ENCODE data around the gene LRRC4.

Gene LRRC4

GRCh38 chr7:128024151-128024550 lies 7.1 kb downstream of the LRRC4 start:
- DNase-seq (ENCODE audit: low spot score), result no peak

GRCh38 chr7:128022631-128023532 lies 8.4 kb downstream of the LRRC4 start:
- in situ Hi-C loops (cut with MboI; ENCODE audit: low pct_unique_long_range_greater_than_20kb, low sequenced_read_pairs, unreplicated experiment), result no loop called here
- DNase-seq (ENCODE audit: low spot score), result no peak
- TF ChIP-seq CTCF (IDR thresholded peaks at IDR 0.05; ENCODE audit: extremely low read depth, insufficient read depth, missing control alignments), result no peak

More at GRCh38 chr7:128024151-128024550, 7.1 kb downstream of the LRRC4 start:
- TF ChIP-seq CTCF (IDR thresholded peaks at IDR 0.05; ENCODE audit: extremely low read depth, insufficient read depth, missing control alignments), result no peak
- in situ Hi-C loops (cut with MboI; ENCODE audit: low pct_unique_long_range_greater_than_20kb, low sequenced_read_pairs, unreplicated experiment), result no loop called here

- no peak for DNase-seq (ENCODE audit: low spot score)
- in situ Hi-C loops (cut with MboI; ENCODE audit: low pct_unique_long_range_greater_than_20kb, low sequenced_read_pairs, unreplicated experiment), result no loop called here
- no peak for TF ChIP-seq CTCF (IDR thresholded peaks at IDR 0.05; ENCODE audit: extremely low read depth, insufficient read depth, missing control alignments)
These were observed 9.9 kb downstream of the LRRC4 start for GRCh38 chr7:128021366-128021765.

- no peak for DNase-seq (ENCODE audit: low spot score)
- peak; percentile 47 for TF ChIP-seq CTCF (IDR thresholded peaks at IDR 0.05; ENCODE audit: extremely low read depth, insufficient read depth, missing control alignments)
- in situ Hi-C loops (cut with MboI; ENCODE audit: low pct_unique_long_range_greater_than_20kb, low sequenced_read_pairs, unreplicated experiment), result no loop called here
These were observed 11.1 kb downstream of the LRRC4 start for GRCh38 chr7:128020159-128020558.

GRCh38 chr7:128019288-128019687 lies 11.9 kb downstream of the LRRC4 start:
- in situ Hi-C loops (cut with MboI; ENCODE audit: low pct_unique_long_range_greater_than_20kb, low sequenced_read_pairs, unreplicated experiment), result no loop called here
- TF ChIP-seq CTCF (IDR thresholded peaks at IDR 0.05; ENCODE audit: extremely low read depth, insufficient read depth, missing control alignments), result no peak
- DNase-seq (ENCODE audit: low spot score), result no peak

GRCh38 chr7:128017862-128018845 lies 13.1 kb downstream of the LRRC4 start:
- in situ Hi-C loops (cut with MboI; ENCODE audit: low pct_unique_long_range_greater_than_20kb, low sequenced_read_pairs, unreplicated experiment), result no loop called here
- no peak for DNase-seq (ENCODE audit: low spot score)
- no peak for TF ChIP-seq CTCF (IDR thresholded peaks at IDR 0.05; ENCODE audit: extremely low read depth, insufficient read depth, missing control alignments)

All from GM13977 (cell line).